GM12878 (cell line): ENCODE results near the gene ZNF445. TPM values are rescaled to one million over a fixed set of nuclear protein-coding genes. Genes with fewer than 3 reads are reported as not detected.

Experiments
- ASH2L ChIP-seq: fragments of 300-600, 200-600 bp; sonication (generic); IDR thresholded peaks from 2 replicates; pipeline ENCODE4 v1.6.1; 2017; ENCODE audit warnings: low read depth, mild to moderate bottlenecking, borderline replicate concordance
- ATF3 ChIP-seq: IDR thresholded peaks from 2 replicates; pipeline ENCODE4 v1.6.1; 2011; ENCODE audit warnings: low read depth, mild to moderate bottlenecking, low read length, moderate library complexity, borderline replicate concordance; ENCODE audit errors: extremely low read depth
- BCL3 ChIP-seq: IDR thresholded peaks from 2 replicates; pipeline ENCODE4 v1.6.1; 2011; ENCODE audit warnings: borderline replicate concordance, low read depth, mild to moderate bottlenecking, moderate library complexity, low read length; ENCODE audit not compliant: insufficient read depth, poor library complexity, severe bottlenecking
- BHLHE40 ChIP-seq, 2 experiments: fragments of 450-650 bp in 1 of 2; IDR thresholded peaks; 2 replicates each; pipeline ENCODE4 v1.6.1; 2011 to 2017; ENCODE audit warnings: low read depth in 2 of 2, borderline replicate concordance in 1 of 2, improper control_type of control experiment in 1 of 2, low read length in 1 of 2, mild to moderate bottlenecking in 1 of 2
- CBX5 ChIP-seq: sonication (generic); IDR thresholded peaks from 2 replicates; pipeline ENCODE4 v1.6.1; 2016; ENCODE audit warnings: low read depth, moderate library complexity, mild to moderate bottlenecking, inconsistent platforms
- CREM ChIP-seq: IDR thresholded peaks from 2 replicates; pipeline ENCODE4 v1.6.1; 2014; ENCODE audit warnings: antibody characterized with exemption, low read depth
- E2F4 ChIP-seq: IDR thresholded peaks from 2 replicates; pipeline ENCODE4 v1.6.1; 2012; ENCODE audit warnings: low read depth, low read length, improper control_type of control experiment
- EP300 ChIP-seq, 2 experiments: fragments of 150-350 bp in 1 of 2; IDR thresholded peaks; 2 replicates each; pipeline ENCODE4 v1.6.1; 2011 to 2012; ENCODE audit warnings: low read depth in 2 of 2, low read length in 2 of 2, borderline replicate concordance in 1 of 2, improper control_type of control experiment in 1 of 2, inconsistent platforms in 1 of 2; ENCODE audit not compliant: control insufficient read depth in 1 of 2
- HCFC1 ChIP-seq: fragments of 150-350 bp; IDR thresholded peaks from 2 replicates; pipeline ENCODE4 v1.6.1; 2014; ENCODE audit warnings: low read length
- IKZF2 ChIP-seq, 2 experiments: fragments of 450-650 bp; IDR thresholded peaks; 2 replicates each; pipeline ENCODE4 v1.6.1; 2017; ENCODE audit warnings: mild to moderate bottlenecking in 2 of 2, moderate library complexity in 2 of 2
- KDM1A ChIP-seq: fragments of 200-600 bp; sonication (generic); IDR thresholded peaks from 2 replicates; pipeline ENCODE4 v1.6.1; 2016; ENCODE audit warnings: borderline replicate concordance
- LARP7 ChIP-seq: fragments of 450-650 bp; IDR thresholded peaks from 2 replicates; pipeline ENCODE4 v1.6.1; 2017; ENCODE audit warnings: mild to moderate bottlenecking
- MEF2A ChIP-seq: IDR thresholded peaks from 2 replicates; pipeline ENCODE4 v1.6.1; 2011; ENCODE audit warnings: low read depth, mild to moderate bottlenecking, low read length, moderate library complexity; ENCODE audit not compliant: insufficient read depth
- MXI1 ChIP-seq: fragments of 150-350 bp; IDR thresholded peaks from 2 replicates; pipeline ENCODE4 v1.6.1; 2011; ENCODE audit warnings: low read depth, mild to moderate bottlenecking, inconsistent platforms, low read length, improper control_type of control experiment
- RAD21 ChIP-seq: IDR thresholded peaks from 2 replicates; pipeline ENCODE4 v1.6.1; 2011; ENCODE audit warnings: mild to moderate bottlenecking, low read depth, low read length, moderate library complexity; ENCODE audit not compliant: insufficient read depth
- RB1 ChIP-seq: fragments of 450-650 bp; formaldehyde crosslinking; IDR thresholded peaks from 2 replicates; pipeline ENCODE4 v1.6.1; 2017; ENCODE audit warnings: mild to moderate bottlenecking, borderline replicate concordance
- RELA ChIP-seq: fragments of 450-650 bp; IDR thresholded peaks from 2 replicates; pipeline ENCODE4 v1.8.0; 2014; ENCODE audit warnings: borderline replicate concordance; ENCODE audit not compliant: partially characterized antibody
- SIN3A ChIP-seq: IDR thresholded peaks from 2 replicates; pipeline ENCODE4 v1.6.1; 2012; ENCODE audit warnings: low read depth, low read length, improper control_type of control experiment
- SKIL ChIP-seq: fragments of 450-650 bp; IDR thresholded peaks from 2 replicates; pipeline ENCODE4 v1.6.1; 2017; ENCODE audit warnings: mild to moderate bottlenecking, low read depth, inconsistent platforms; ENCODE audit not compliant: poor library complexity, severe bottlenecking
- SPI1 ChIP-seq: IDR thresholded peaks from 2 replicates; pipeline ENCODE4 v1.6.1; 2011; ENCODE audit warnings: low read depth, mild to moderate bottlenecking, low read length, moderate library complexity, borderline replicate concordance; ENCODE audit not compliant: insufficient read depth
- TBL1XR1 ChIP-seq: IDR thresholded peaks from 2 replicates; pipeline ENCODE4 v1.6.1; 2012; ENCODE audit warnings: low read depth, low read length, improper control_type of control experiment
- USF1 ChIP-seq: IDR thresholded peaks from 2 replicates; pipeline ENCODE4 v1.6.1; 2011; ENCODE audit warnings: borderline replicate concordance, low read depth, mild to moderate bottlenecking, moderate library complexity, mixed read lengths, low read length; ENCODE audit not compliant: insufficient read depth; ENCODE audit errors: extremely low read length
- ZSCAN29 ChIP-seq: fragments of 450-650 bp; IDR thresholded peaks from 2 replicates; pipeline ENCODE4 v1.6.1; 2017; ENCODE audit warnings: mild to moderate bottlenecking, moderate library complexity
- polyA plus RNA-seq, 11 experiments: library from polyadenylated mRNA; depleted of rRNA in 4 of 11; unstranded in 6 of 11; stranded (reverse) in 5 of 11; fragments of >200 nt; fragmentation: Nextera tagmentation in 4 of 11; fragmentation: Illumina TruSeq in 1 of 11; extraction: Ambion mirVana in 4 of 11; extraction: Trizol in 1 of 11; gene quantifications; 1 replicate in 1 of 11; 2 replicates in 10 of 11; pipeline versions ENCODE4 v1.2.1 to v1.2.3, GENCODE V29; 2011 to 2016; ENCODE audit warnings: inconsistent platforms in 2 of 11, missing spikeins in 2 of 11, low read depth in 1 of 11
- total RNA-seq, 4 experiments: library from RNA; depleted of rRNA in 3 of 4; stranded (reverse); fragments of >200 nt in 3 of 4; fragmentation: Illumina TruSeq in 1 of 4; extraction: Trizol in 1 of 4; gene quantifications; 2 replicates each; pipeline versions ENCODE4 v1.2.1 to v1.2.3, GENCODE V29; 2013 to 2021

ZNF445 gene
- total and polyA plus RNA-seq, 10 of the 15 experiments (the other 5 are each of a cell fraction or from before 2014, with no cell fraction given) = 0.80 to 14.4 (median 5.6) TPM

GRCh38 chr3:44439499-44440295 is 37.8 kb downstream of the ZNF445 start (continued):
- no peak for TF ChIP-seq RELA
- no peak for TF ChIP-seq SIN3A
- TF ChIP-seq LARP7 = no peak; the same call in 1 of the 2 replicates
- peak; percentile 20; the same call in 1 of the 2 replicates for TF ChIP-seq MXI1
- no peak for TF ChIP-seq HCFC1
- TF ChIP-seq CBX5 = no peak
- no peak for TF ChIP-seq E2F4
- no peak for TF ChIP-seq MEF2A
- TF ChIP-seq SKIL = peak; percentile 89
- TF ChIP-seq RAD21 = no peak
- TF ChIP-seq CREM = peak; percentile 80
- 0 out of 2 replicates have a peak, but pooled peaks have one; percentile 22 for TF ChIP-seq TBL1XR1
- no peak for TF ChIP-seq ATF3
- TF ChIP-seq USF1 = no peak
- TF ChIP-seq BCL3 = no peak
- TF ChIP-seq RB1 = no peak
- peak; percentile 99 for TF ChIP-seq SPI1
- no peak for TF ChIP-seq ZSCAN29
- peak; percentile 77 to 78; a peak in 3 of 4 replicates for TF ChIP-seq BHLHE40 (IDR thresholded peaks at IDR 0.05; ENCODE audit: borderline replicate concordance in 1 of 2, low read depth in 2 of 2, low read length in 1 of 2)
- TF ChIP-seq KDM1A = no peak
- TF ChIP-seq EP300 (IDR thresholded peaks at IDR 0.05; ENCODE audit: borderline replicate concordance in 1 of 2, control insufficient read depth in 1 of 2, low read depth in 2 of 2, low read length in 2 of 2) = peak; percentile 71 to 77; a peak in 3 of 4 replicates
- TF ChIP-seq IKZF2 (IDR thresholded peaks at IDR 0.05) = peak; percentile 90 to 91
- no peak; the same call in 1 of the 2 replicates for TF ChIP-seq ASH2L
